Left ventricle myocardium inferior (tissue), 1 donor: ENCODE results near the gene LAPTM5. TPM values are rescaled to one million over a fixed set of nuclear protein-coding genes. Genes with fewer than 3 reads are reported as not detected.

Experiments
- DNase-seq: peaks from one replicate; pipeline ENCODE4 v3.0.0-alpha.2; 2020
- H3K27ac ChIP-seq: fragments of 200-600 bp; replicated peaks from 2 replicates; pipeline ENCODE4 v1.8.0; 2021
- H3K27me3 ChIP-seq: fragments of 200-600 bp; 2 replicates; pipeline ENCODE4 v1.8.0; 2021; ENCODE audit warnings: low read depth
- H3K36me3 ChIP-seq: fragments of 200-600 bp; 2 replicates; pipeline ENCODE4 v1.8.0; 2021
- H3K4me1 ChIP-seq: fragments of 200-600 bp; 2 replicates; pipeline ENCODE4 v1.8.0; 2021
- H3K4me3 ChIP-seq: fragments of 200-600 bp; 2 replicates; pipeline ENCODE4 v1.8.0; 2021; ENCODE audit warnings: mild to moderate bottlenecking, moderate library complexity
- H3K9me3 ChIP-seq: fragments of 200-600 bp; replicated peaks from 2 replicates; pipeline ENCODE4 v1.8.0; 2021
- CTCF ChIP-seq: fragments of 200-600 bp; IDR thresholded peaks from 2 replicates; pipeline ENCODE4 v1.8.0; 2021; ENCODE audit warnings: antibody characterized with exemption, mild to moderate bottlenecking, borderline replicate concordance
- intact Hi-C: fragments of 100-400 bp; cut with micrococcal nuclease; formaldehyde crosslinking; loops from one replicate; pipeline ENCODE4 v1.11.0; 2022
- total RNA-seq: library from RNA; stranded (reverse); fragmentation: NEBNext Ultra II Directional; extraction: Animal tissue kit (Norgen Biotek cat#: 25700); gene quantifications from one replicate; pipeline ENCODE4 v1.2.1, GENCODE V29; 2021
- donor health status: DM: no; HTN: yes; CAD: no; lungs with severe emphysema.

The LAPTM5 gene
- total RNA-seq, 1 donor from 2014 or later = 18.8 TPM

GRCh38 chr1:30780409-30780808 lies 22.8 kb upstream of the LAPTM5 start:
- Histone ChIP-seq H3K36me3 (no peaks in the 10 kb centered on the region), H3K4me1 (peaks cover 9% of the 10 kb centered on the region), H3K9me3 (no peaks in the 10 kb centered on the region), H3K27me3 (peaks cover 12% of the 10 kb centered on the region), H3K27ac (no peak overlapping the region), H3K4me3 (no peak overlapping the region)
- DNase-seq = no peak
- intact Hi-C loops = no loop called here
- no peak for TF ChIP-seq CTCF

- DNase-seq = peak; percentile 79
- H3K4me1 ChIP-seq = peaks cover 9% of the 10 kb centered on the region
- no peak overlapping the region for H3K4me3 ChIP-seq
- no peak overlapping the region for H3K27ac ChIP-seq
- no peaks in the 10 kb centered on the region for H3K9me3 ChIP-seq
- H3K27me3 ChIP-seq = peaks cover 12% of the 10 kb centered on the region
- TF ChIP-seq CTCF = peak; percentile 97
- intact Hi-C loops = loop anchor here (2.0 kb wide), 1 partner anchor 59 kb away; no protein-coding TSS in a partner anchor
- H3K36me3 ChIP-seq = no peaks in the 10 kb centered on the region
These were observed 21.9 kb upstream of the LAPTM5 start for GRCh38 chr1:30779294-30780071.

GRCh38 chr1:30778979-30779293 lies 21.4 kb upstream of the LAPTM5 start:
- Histone ChIP-seq H3K36me3 (no peaks in the 10 kb centered on the region), H3K27me3 (peaks cover 12% of the 10 kb centered on the region), H3K4me1 (peaks cover 9% of the 10 kb centered on the region), H3K27ac (no peak overlapping the region), H3K4me3 (no peak overlapping the region), H3K9me3 (no peaks in the 10 kb centered on the region)
- TF ChIP-seq CTCF = no peak
- no peak for DNase-seq
- intact Hi-C loops = loop anchor here (2.0 kb wide), 1 partner anchor 58 kb away; no protein-coding TSS in a partner anchor

GRCh38 chr1:30778154-30778978 lies 20.8 kb upstream of the LAPTM5 start:
- no peak overlapping the region for H3K4me3 ChIP-seq
- peaks cover 12% of the 10 kb centered on the region for H3K27me3 ChIP-seq
- intact Hi-C loops = loop anchor here (2.0 kb wide), 1 partner anchor 58 kb away; no protein-coding TSS in a partner anchor
- no peak for TF ChIP-seq CTCF
- no peaks in the 10 kb centered on the region for H3K36me3 ChIP-seq
- no peaks in the 10 kb centered on the region for H3K9me3 ChIP-seq
- DNase-seq = no peak
- H3K27ac ChIP-seq = no peak overlapping the region
- peaks cover 9% of the 10 kb centered on the region for H3K4me1 ChIP-seq

- no peak for TF ChIP-seq CTCF
- Histone ChIP-seq H3K36me3 (no peaks in the 10 kb centered on the region), H3K27ac (no peak overlapping the region), H3K4me1 (peaks cover 5% of the 10 kb centered on the region), H3K9me3 (no peaks in the 10 kb centered on the region), H3K27me3 (peaks cover 13% of the 10 kb centered on the region), H3K4me3 (no peak overlapping the region)
- intact Hi-C loops = loop anchor here (2.0 kb wide), 1 partner anchor 57 kb away; no protein-coding TSS in a partner anchor
- DNase-seq = no peak
These were observed 20.3 kb upstream of the LAPTM5 start for GRCh38 chr1:30777904-30778153.
